Psoas muscle (tissue), 8 donors: ENCODE results near the gene FNDC5. TPM values are rescaled to one million over a fixed set of nuclear protein-coding genes. Genes with fewer than 3 reads are reported as not detected.

Source experiments
- ATAC-seq, 4 donors: fragments of 200-7000 bp; cut with Tn5 transposase; one replicate each; pipeline ENCODE4 v1.9.1; 2020; ENCODE audit warnings: moderate library complexity in 3 of 4, mild to moderate bottlenecking in 2 of 4
- DNase-seq, 2 donors: peaks; one replicate each; pipeline ENCODE4 v3.0.0-alpha.2; 2020
- H3K27ac ChIP-seq: fragments of 200-600 bp; one replicate; pipeline ENCODE4 v1.8.0; 2022
- H3K27me3 ChIP-seq, 3 donors: fragments of 200-600 bp in 1 of 3; one replicate each; pipeline versions ENCODE4 v1.6.1 to v1.8.0; 2013 to 2022; ENCODE audit warnings: low read length in 2 of 3, mild to moderate bottlenecking in 2 of 3, moderate library complexity in 1 of 3; ENCODE audit not compliant: insufficient read depth in 3 of 3
- H3K36me3 ChIP-seq, 2 donors: fragments of 200-600 bp in 1 of 2; one replicate each; pipeline versions ENCODE4 v1.6.1 to v1.8.0; 2013 to 2022; ENCODE audit warnings: low read depth in 1 of 2, mild to moderate bottlenecking in 1 of 2, moderate library complexity in 1 of 2; ENCODE audit not compliant: insufficient read depth in 1 of 2
- H3K4me1 ChIP-seq: fragments of 200-600 bp; one replicate; pipeline ENCODE4 v1.8.0; 2022
- H3K4me3 ChIP-seq: fragments of 200-600 bp; one replicate; pipeline ENCODE4 v1.8.0; 2022; ENCODE audit warnings: mild to moderate bottlenecking
- H3K9me3 ChIP-seq: fragments of 200-600 bp; one replicate; pipeline ENCODE4 v1.8.0; 2022
- CTCF ChIP-seq: fragments of 200-600 bp; IDR thresholded peaks from one replicate; pipeline ENCODE4 v1.8.0; 2022; ENCODE audit warnings: antibody characterized with exemption
- WGBS, 3 donors: extraction: QIAGEN DNeasy Blood & Tissue Kit; methylation state at CpG; one replicate each; pipeline versions ENCODE4 v1.1.6 to v1.1.7; 2013; 5-methylcytosine and 5-hydroxymethylcytosine counted together
- intact Hi-C, 2 donors: fragments of 100-400 bp; cut with DNase I; formaldehyde crosslinking; loops; one replicate each; pipeline versions ENCODE4 v1.11.0 to v1.14.2; 2022
- polyA plus RNA-seq, 3 donors: library from polyadenylated mRNA; stranded (reverse); fragments of 200-250 nt; gene quantifications; one replicate each; pipeline ENCODE4 v1.2.3, GENCODE V29; 2013
- total RNA-seq, 4 donors: library from RNA; stranded (reverse); fragmentation: NEBNext Ultra II Directional in 2 of 4; extraction: Animal tissue kit (Norgen Biotek cat#: 25700) in 2 of 4; gene quantifications; one replicate each; pipeline versions ENCODE4 v1.2.1 to v1.2.4, GENCODE V29; 2021 to 2023
- donor health status: healthy with polysubstance abuse.
- donor health status: DM: no; HTN: no; CAD: no; lungs with moderate emphysema.
- donor health status: Bipolar disorder and iron deficiency.
- donor health status: healthy.
- donor health status: DM: yes; HTN: yes; CAD: no.
- donor health status: DM: no; HTN: no; CAD: no.
- donor health status: DM: no; HTN: no; CAD: no.
- donor health status: DM: yes; HTN: yes; CAD: no.

Gene FNDC5
- total and polyA plus RNA-seq, 7 donors, result 72.8 to 184 (median 91.6) TPM

GRCh38 chr1:32865639-32866405 is 4.9 kb downstream of the FNDC5 start:
- no peaks in the 10 kb centered on the region for H3K27me3 ChIP-seq
- H3K4me1 ChIP-seq, result peaks cover 28% of the 10 kb centered on the region
- DNase-seq (no peak), ATAC-seq (peak in 1 of 4 donors; percentile 29)
- no peaks in the 10 kb centered on the region for H3K9me3 ChIP-seq
- intact Hi-C loops, result no loop called here
- TF ChIP-seq CTCF, result no peak
- H3K27ac ChIP-seq, result peak overlapping the region; percentile 54
- H3K4me3 ChIP-seq, result no peak overlapping the region
- 52 to 66% (median 54%) methylated on average over 3 of the region's 3 CpGs for WGBS, 3 donors
- peaks cover 0 to 21% of the 10 kb centered on the region in 2 donors for H3K36me3 ChIP-seq

GRCh38 chr1:32864375-32865019 is 6.2 kb downstream of the FNDC5 start:
- no peaks in the 10 kb centered on the region for H3K27me3 ChIP-seq
- intact Hi-C loops, result no loop called here
- 49 to 56% (median 53%) methylated on average over 8 of the region's 8 CpGs for WGBS, 3 donors
- peaks cover 0 to 23% of the 10 kb centered on the region in 2 donors for H3K36me3 ChIP-seq
- H3K4me3 ChIP-seq, result no peak overlapping the region
- ATAC-seq (peak; percentile 30 to 65 (median 42)), DNase-seq (no peak)
- no peak for TF ChIP-seq CTCF
- peaks cover 27% of the 10 kb centered on the region for H3K4me1 ChIP-seq
- peak overlapping the region; percentile 10 for H3K27ac ChIP-seq
- no peaks in the 10 kb centered on the region for H3K9me3 ChIP-seq

- no peak overlapping the region for H3K4me3 ChIP-seq
- peaks cover 0 to 23% of the 10 kb centered on the region in 2 donors for H3K36me3 ChIP-seq
- peaks cover 27% of the 10 kb centered on the region for H3K4me1 ChIP-seq
- H3K27ac ChIP-seq, result no peak overlapping the region
- no peaks in the 10 kb centered on the region for H3K27me3 ChIP-seq
- WGBS, 3 donors, result 93 to 94% (median 94%) methylated on average over 1 of the region's 1 CpG
- TF ChIP-seq CTCF, result no peak
- H3K9me3 ChIP-seq, result no peaks in the 10 kb centered on the region
- intact Hi-C loops, result no loop called here
- DNase-seq (no peak), ATAC-seq (no peak)
These were observed 6.8 kb downstream of the FNDC5 start for GRCh38 chr1:32863881-32864245.

- no peaks in the 10 kb centered on the region for H3K27me3 ChIP-seq
- ATAC-seq (no peak), DNase-seq (no peak)
- intact Hi-C loops, result no loop called here
- 72 to 81% (median 76%) methylated on average over 4 of the region's 4 CpGs for WGBS, 3 donors
- no peaks in the 10 kb centered on the region for H3K9me3 ChIP-seq
- H3K27ac ChIP-seq, result no peak overlapping the region
- peaks cover 27% of the 10 kb centered on the region for H3K4me1 ChIP-seq
- no peak for TF ChIP-seq CTCF
- no peak overlapping the region for H3K4me3 ChIP-seq
- peaks cover 0 to 27% of the 10 kb centered on the region in 2 donors for H3K36me3 ChIP-seq
These were observed 7.4 kb downstream of the FNDC5 start for GRCh38 chr1:32863218-32863880.
